Psoas muscle (tissue), 8 donors: ENCODE results near the gene GJC3. TPM values are rescaled to one million over a fixed set of nuclear protein-coding genes. Genes with fewer than 3 reads are reported as not detected.
"Not testable (repeated sequence)": the region's sequence is repeated elsewhere in the genome, so short reads cannot be mapped to it uniquely, and the experiment has no call there.

Source experiments
- ATAC-seq, 4 donors: fragments of 200-7000 bp; cut with Tn5 transposase; one replicate each; pipeline ENCODE4 v1.9.1; 2020; ENCODE audit warnings: moderate library complexity in 3 of 4, mild to moderate bottlenecking in 2 of 4
- DNase-seq, 2 donors: peaks; one replicate each; pipeline ENCODE4 v3.0.0-alpha.2; 2020
- H3K27ac ChIP-seq: fragments of 200-600 bp; one replicate; pipeline ENCODE4 v1.8.0; 2022
- H3K27me3 ChIP-seq, 3 donors: fragments of 200-600 bp in 1 of 3; one replicate each; pipeline versions ENCODE4 v1.6.1 to v1.8.0; 2013 to 2022; ENCODE audit warnings: low read length in 2 of 3, mild to moderate bottlenecking in 2 of 3, moderate library complexity in 1 of 3; ENCODE audit not compliant: insufficient read depth in 3 of 3
- H3K36me3 ChIP-seq, 2 donors: fragments of 200-600 bp in 1 of 2; one replicate each; pipeline versions ENCODE4 v1.6.1 to v1.8.0; 2013 to 2022; ENCODE audit warnings: low read depth in 1 of 2, mild to moderate bottlenecking in 1 of 2, moderate library complexity in 1 of 2; ENCODE audit not compliant: insufficient read depth in 1 of 2
- H3K4me1 ChIP-seq: fragments of 200-600 bp; one replicate; pipeline ENCODE4 v1.8.0; 2022
- H3K4me3 ChIP-seq: fragments of 200-600 bp; one replicate; pipeline ENCODE4 v1.8.0; 2022; ENCODE audit warnings: mild to moderate bottlenecking
- H3K9me3 ChIP-seq: fragments of 200-600 bp; one replicate; pipeline ENCODE4 v1.8.0; 2022
- WGBS, 3 donors: extraction: QIAGEN DNeasy Blood & Tissue Kit; methylation state at CpG; one replicate each; pipeline versions ENCODE4 v1.1.6 to v1.1.7; 2013; 5-methylcytosine and 5-hydroxymethylcytosine counted together
- intact Hi-C, 2 donors: fragments of 100-400 bp; cut with DNase I; formaldehyde crosslinking; loops; one replicate each; pipeline versions ENCODE4 v1.11.0 to v1.14.2; 2022
- polyA plus RNA-seq, 3 donors: library from polyadenylated mRNA; stranded (reverse); fragments of 200-250 nt; gene quantifications; one replicate each; pipeline ENCODE4 v1.2.3, GENCODE V29; 2013
- total RNA-seq, 4 donors: library from RNA; stranded (reverse); fragmentation: NEBNext Ultra II Directional in 2 of 4; extraction: Animal tissue kit (Norgen Biotek cat#: 25700) in 2 of 4; gene quantifications; one replicate each; pipeline versions ENCODE4 v1.2.1 to v1.2.4, GENCODE V29; 2021 to 2023
- TF ChIP-seq, protein P1 (sequence below): fragments of 200-600 bp; IDR thresholded peaks from one replicate; pipeline ENCODE4 v1.8.0; 2022; ENCODE audit warnings: antibody characterized with exemption
- donor health status: healthy with polysubstance abuse.
- donor health status: DM: no; HTN: no; CAD: no; lungs with moderate emphysema.
- donor health status: Bipolar disorder and iron deficiency.
- donor health status: healthy.
- donor health status: DM: yes; HTN: yes; CAD: no.
- donor health status: DM: no; HTN: no; CAD: no.
- donor health status: DM: no; HTN: no; CAD: no.
- donor health status: DM: yes; HTN: yes; CAD: no.

GJC3 gene
- total and polyA plus RNA-seq, 7 donors, result 0.08 to 0.52 (median 0.21) TPM; not detected in 3

DNA sequence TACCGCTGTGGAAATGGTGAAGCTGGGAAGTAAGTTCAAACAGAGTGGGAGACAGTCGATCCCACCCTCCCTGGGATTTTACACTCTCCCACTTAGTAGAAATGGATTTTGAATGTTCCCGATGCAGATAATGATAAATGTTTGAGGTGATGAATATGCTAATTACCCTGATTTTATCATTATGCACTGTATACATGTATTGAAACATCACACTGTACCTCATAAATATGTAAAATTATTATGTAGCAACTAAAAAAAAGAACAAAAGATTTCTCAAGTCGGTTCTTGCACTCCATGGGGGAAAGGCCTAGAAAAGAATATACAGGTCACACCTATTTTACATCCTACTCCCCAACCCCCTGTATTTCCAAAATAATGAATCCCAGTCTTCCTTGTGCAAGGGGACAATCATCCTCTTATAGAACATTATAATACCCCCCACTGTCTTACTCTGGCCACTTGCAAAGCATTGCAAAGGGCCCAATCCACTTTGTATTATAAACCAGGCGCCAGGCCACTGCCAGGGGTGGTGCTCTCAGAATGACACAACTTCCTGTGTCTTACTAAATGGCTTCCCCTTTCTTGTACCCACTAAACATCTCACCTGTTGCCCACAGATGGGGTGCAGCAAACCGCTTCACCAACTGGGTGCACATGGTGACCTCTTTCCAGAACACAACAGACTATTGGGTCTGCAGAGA is 31.9 kb downstream of the GJC3 start:
- H3K27me3 ChIP-seq, result no peaks in the 10 kb centered on the region
- H3K4me1 ChIP-seq, result no peaks in the 10 kb centered on the region
- DNase-seq, result no peak
- H3K9me3 ChIP-seq, result no peaks in the 10 kb centered on the region
- TF ChIP-seq, protein P1, sequence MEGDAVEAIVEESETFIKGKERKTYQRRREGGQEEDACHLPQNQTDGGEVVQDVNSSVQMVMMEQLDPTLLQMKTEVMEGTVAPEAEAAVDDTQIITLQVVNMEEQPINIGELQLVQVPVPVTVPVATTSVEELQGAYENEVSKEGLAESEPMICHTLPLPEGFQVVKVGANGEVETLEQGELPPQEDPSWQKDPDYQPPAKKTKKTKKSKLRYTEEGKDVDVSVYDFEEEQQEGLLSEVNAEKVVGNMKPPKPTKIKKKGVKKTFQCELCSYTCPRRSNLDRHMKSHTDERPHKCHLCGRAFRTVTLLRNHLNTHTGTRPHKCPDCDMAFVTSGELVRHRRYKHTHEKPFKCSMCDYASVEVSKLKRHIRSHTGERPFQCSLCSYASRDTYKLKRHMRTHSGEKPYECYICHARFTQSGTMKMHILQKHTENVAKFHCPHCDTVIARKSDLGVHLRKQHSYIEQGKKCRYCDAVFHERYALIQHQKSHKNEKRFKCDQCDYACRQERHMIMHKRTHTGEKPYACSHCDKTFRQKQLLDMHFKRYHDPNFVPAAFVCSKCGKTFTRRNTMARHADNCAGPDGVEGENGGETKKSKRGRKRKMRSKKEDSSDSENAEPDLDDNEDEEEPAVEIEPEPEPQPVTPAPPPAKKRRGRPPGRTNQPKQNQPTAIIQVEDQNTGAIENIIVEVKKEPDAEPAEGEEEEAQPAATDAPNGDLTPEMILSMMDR, result no peak
- H3K36me3 ChIP-seq, result peaks cover 3 to 50% of the 10 kb centered on the region in 2 donors
- 88 to 92% (median 89%) methylated on average over 6 of the region's 6 CpGs for WGBS, 3 donors
- ATAC-seq, result peak in 1 of 4 donors; percentile 14
- H3K4me3 ChIP-seq, result no peak overlapping the region
- no peak overlapping the region for H3K27ac ChIP-seq
- intact Hi-C loops, result no loop called here

DNA sequence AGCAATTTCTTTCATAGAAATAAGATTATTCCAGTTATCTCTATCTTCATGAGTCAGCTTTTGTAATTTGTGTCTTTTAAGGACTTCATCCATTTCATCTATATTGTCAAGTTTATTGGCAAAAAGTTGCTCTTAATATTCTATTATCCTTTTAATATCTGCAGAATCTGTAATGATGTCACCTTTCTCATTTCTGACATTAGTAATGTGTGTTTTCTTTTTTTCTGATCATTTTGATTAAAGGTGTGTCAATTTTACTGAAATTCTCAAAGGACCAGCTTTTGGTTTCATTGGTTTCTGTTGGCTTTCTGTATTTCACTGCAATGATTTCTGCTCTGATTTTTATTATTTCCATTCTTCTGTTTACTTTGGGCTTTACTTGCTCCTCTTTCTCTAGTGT is 34.7 kb downstream of the GJC3 start:
- TF ChIP-seq, protein P1, result no peak
- DNase-seq, result no peak
- Histone ChIP-seq H3K4me3 (no peak overlapping the region), H3K27me3 (no peaks in the 10 kb centered on the region), H3K4me1 (no peaks in the 10 kb centered on the region), H3K36me3 (peaks cover 3 to 47% of the 10 kb centered on the region in 2 donors), H3K27ac (no peak overlapping the region), H3K9me3 (no peaks in the 10 kb centered on the region)
- ATAC-seq, result no peak
- intact Hi-C loops, result no loop called here

DNA sequence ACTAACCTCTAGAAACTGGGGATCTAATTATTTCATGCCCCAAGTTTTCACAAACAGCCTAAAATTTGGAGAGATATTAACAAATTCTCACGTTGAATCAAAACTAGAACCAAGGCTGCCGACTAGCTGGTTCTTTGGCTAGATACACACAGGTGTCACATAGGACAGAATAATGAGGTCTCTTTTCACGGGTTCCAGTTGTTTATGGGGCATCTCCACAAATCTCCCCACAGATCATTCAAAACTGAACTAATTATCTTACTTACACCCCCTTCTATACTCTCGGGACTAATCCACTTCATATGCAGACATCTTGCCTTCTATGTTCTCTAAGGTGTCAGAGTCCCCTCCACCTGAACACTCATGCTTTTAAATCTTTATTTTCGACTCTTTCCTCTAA is 36.1 kb downstream of the GJC3 start:
- Histone ChIP-seq H3K4me1 (no peaks in the 10 kb centered on the region), H3K9me3 (no peaks in the 10 kb centered on the region), H3K27ac (no peak overlapping the region), H3K36me3 (peaks cover 0 to 32% of the 10 kb centered on the region in 2 donors), H3K4me3 (no peak overlapping the region), H3K27me3 (no peaks in the 10 kb centered on the region)
- DNase-seq (no peak), ATAC-seq (no peak)
- TF ChIP-seq, protein P1, result no peak
- intact Hi-C loops, result no loop called here
- 72 to 79% (median 73%) methylated on average over 5 of the region's 5 CpGs for WGBS, 3 donors

DNA sequence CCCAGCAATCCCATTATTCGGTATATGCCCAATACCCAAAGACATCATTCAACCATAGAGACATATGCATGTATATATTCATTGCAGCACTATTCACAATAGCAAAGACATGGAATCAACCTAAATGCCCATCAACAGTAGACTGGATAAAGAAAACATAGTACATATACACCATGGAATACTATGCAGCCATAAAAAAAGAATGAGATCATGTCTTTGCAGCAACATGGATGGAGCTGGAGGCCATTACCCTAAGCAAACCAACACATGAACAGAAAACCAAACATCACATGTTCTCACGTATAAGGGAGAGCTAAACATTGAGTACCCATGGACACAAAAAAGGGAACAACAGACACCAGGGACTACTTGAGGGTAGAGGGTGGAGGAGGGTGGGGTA is 39.1 kb downstream of the GJC3 start:
- H3K36me3 ChIP-seq, result peaks cover 0 to 28% of the 10 kb centered on the region in 2 donors
- 96 to 100% (median 100%) methylated on average over 2 of the region's 2 CpGs for WGBS, 3 donors
- intact Hi-C loops, result not testable (repeated sequence)

DNA sequence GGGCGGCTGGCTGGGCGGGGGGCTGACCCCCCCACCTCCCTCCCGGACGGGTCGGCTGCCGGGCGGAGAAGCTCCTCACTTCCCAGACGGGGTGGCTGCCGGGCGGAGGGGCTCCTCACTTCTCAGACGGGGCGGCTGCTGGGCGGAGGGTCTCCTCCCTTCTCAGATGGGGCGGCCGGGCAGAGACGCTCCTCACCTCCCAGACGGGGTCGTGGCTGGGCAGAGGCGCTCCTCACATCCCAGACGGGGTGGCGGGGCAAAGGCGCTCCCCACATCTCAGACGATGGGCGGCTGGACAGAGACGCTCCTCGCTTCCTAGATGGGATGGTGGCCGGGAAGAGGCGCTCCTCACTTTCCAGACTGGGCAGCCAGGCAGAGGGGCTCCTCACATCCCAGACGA is 41.1 kb downstream of the GJC3 start:
- H3K36me3 ChIP-seq, result peaks cover 0 to 28% of the 10 kb centered on the region in 2 donors
- intact Hi-C loops, H3K9me3 ChIP-seq, H3K4me1 ChIP-seq, H3K27ac ChIP-seq, DNase-seq, ATAC-seq, H3K27me3 ChIP-seq, H3K4me3 ChIP-seq: not testable (repeated sequence)
- WGBS, 3 donors, result 81 to 93% (median 87%) methylated on average over 10 to 26 of the region's 29 CpGs

More for the DNA sequence above, 39.1 kb downstream of the GJC3 start:
- H3K27ac ChIP-seq, H3K9me3 ChIP-seq, H3K27me3 ChIP-seq, H3K4me1 ChIP-seq, ATAC-seq, H3K4me3 ChIP-seq, DNase-seq: not testable (repeated sequence)

DNA sequence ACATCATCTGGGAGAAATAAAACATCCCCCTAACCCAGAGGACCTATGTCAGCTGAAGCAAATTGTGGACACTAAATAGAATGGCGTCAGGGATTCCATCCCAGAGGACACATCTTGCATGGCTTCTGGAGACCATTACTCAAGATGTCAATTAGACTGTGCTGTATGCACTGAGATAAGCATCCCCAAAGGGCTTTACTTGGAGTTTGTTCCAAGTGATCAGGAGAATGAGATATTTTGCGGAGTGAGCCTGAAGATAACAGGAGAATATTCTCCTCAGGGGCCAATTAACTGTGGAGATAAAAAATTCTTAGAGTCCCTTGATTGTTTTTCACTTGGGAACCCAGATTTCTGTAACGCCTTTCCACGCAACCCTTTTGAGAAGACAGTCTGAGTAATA is 48.0 kb downstream of the GJC3 start:
- Histone ChIP-seq H3K36me3 (no peaks in the 10 kb centered on the region), H3K4me3 (no peak overlapping the region), H3K27ac (no peak overlapping the region), H3K27me3 (no peaks in the 10 kb centered on the region), H3K9me3 (no peaks in the 10 kb centered on the region), H3K4me1 (no peaks in the 10 kb centered on the region)
- ATAC-seq, result no peak
- 73 to 84% (median 83%) methylated on average over 4 of the region's 4 CpGs for WGBS, 3 donors
- no peak for DNase-seq
- TF ChIP-seq, protein P1, result no peak
- intact Hi-C loops, result no loop called here
